Neural progenitor cell (in vitro differentiated cells): Measurements from ENCODE around the gene SLC35G1.

ENCODE experiments used
- EZH2 ChIP-seq: fragments of 200-600 bp; sonication (generic); IDR thresholded peaks from 2 replicates; pipeline ENCODE4 v1.6.1; 2017; ENCODE audit warnings: antibody characterized with exemption, mild to moderate bottlenecking, moderate library complexity
- EZH2phosphoT487 ChIP-seq: fragments of 200-600 bp; sonication (generic); IDR thresholded peaks from 2 replicates; pipeline ENCODE4 v1.6.1; 2017; ENCODE audit warnings: antibody characterized with exemption
- TF ChIP-seq, protein P1 (sequence below): fragments of 200-600 bp; sonication (generic); IDR thresholded peaks from 2 replicates; pipeline ENCODE4 v1.5.1; 2017; ENCODE audit warnings: antibody characterized with exemption, mild to moderate bottlenecking

DNA sequence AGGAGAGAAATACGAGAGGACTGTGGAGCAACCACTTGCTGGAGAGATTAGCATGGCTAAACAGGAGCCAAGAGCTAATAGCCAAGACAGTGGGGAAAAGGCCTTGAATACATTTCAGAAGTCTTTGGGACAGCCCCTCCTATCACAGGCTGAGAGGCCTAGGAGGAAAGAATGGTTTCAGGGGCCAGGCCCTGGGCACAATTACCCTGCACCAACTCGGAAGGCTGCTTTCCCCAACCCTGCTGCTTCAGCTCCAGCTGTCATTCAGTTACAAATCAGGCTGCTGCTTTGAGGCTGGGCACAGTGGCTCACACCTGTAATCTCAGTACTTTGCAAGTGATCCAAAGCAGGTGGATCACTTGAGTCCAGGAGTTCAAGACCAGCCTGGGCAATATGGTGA is 32.0 kb upstream of the SLC35G1 start:
- TF ChIP-seq, protein P1, sequence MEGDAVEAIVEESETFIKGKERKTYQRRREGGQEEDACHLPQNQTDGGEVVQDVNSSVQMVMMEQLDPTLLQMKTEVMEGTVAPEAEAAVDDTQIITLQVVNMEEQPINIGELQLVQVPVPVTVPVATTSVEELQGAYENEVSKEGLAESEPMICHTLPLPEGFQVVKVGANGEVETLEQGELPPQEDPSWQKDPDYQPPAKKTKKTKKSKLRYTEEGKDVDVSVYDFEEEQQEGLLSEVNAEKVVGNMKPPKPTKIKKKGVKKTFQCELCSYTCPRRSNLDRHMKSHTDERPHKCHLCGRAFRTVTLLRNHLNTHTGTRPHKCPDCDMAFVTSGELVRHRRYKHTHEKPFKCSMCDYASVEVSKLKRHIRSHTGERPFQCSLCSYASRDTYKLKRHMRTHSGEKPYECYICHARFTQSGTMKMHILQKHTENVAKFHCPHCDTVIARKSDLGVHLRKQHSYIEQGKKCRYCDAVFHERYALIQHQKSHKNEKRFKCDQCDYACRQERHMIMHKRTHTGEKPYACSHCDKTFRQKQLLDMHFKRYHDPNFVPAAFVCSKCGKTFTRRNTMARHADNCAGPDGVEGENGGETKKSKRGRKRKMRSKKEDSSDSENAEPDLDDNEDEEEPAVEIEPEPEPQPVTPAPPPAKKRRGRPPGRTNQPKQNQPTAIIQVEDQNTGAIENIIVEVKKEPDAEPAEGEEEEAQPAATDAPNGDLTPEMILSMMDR = no peak
- TF ChIP-seq EZH2 (no peak), EZH2phosphoT487 (no peak)
